SK-N-SH treated with all-trans-retinoic acid at 6 μM for 48 hours (cell line): ENCODE results near the gene CDKN2B.

ENCODE experiments used
- ATAC-seq: fragments of 200-7000 bp; cut with Tn5 transposase; 3 replicates; pipeline ENCODE4 v1.9.1; 2020; ENCODE audit warnings: mild to moderate bottlenecking, moderate library complexity
- BACH2 ChIP-seq: fragments of 250-450 bp; sonication (Bioruptor Pico); IDR thresholded peaks from 2 replicates; pipeline ENCODE4 v1.9.0; 2021; ENCODE audit warnings: mild to moderate bottlenecking, borderline replicate concordance
- CREB5 ChIP-seq: fragments of 250-450 bp; sonication (Bioruptor Pico); IDR thresholded peaks from 2 replicates; pipeline ENCODE4 v1.5.1; 2020; ENCODE audit warnings: low read depth, mild to moderate bottlenecking, moderate library complexity
- CSRNP3 ChIP-seq: fragments of 250-450 bp; sonication (Bioruptor Pico); IDR thresholded peaks from 2 replicates; pipeline ENCODE4 v1.5.1; 2021; ENCODE audit warnings: mild to moderate bottlenecking, moderate library complexity
- ESRRG ChIP-seq: fragments of 250-450 bp; sonication (Bioruptor Pico); IDR thresholded peaks from 2 replicates; pipeline ENCODE4 v1.6.1; 2021; ENCODE audit warnings: mild to moderate bottlenecking
- ISL1 ChIP-seq: fragments of 250-450 bp; sonication (Bioruptor Pico); IDR thresholded peaks from 2 replicates; pipeline ENCODE4 v2.1.2; 2022; ENCODE audit warnings: mild to moderate bottlenecking, moderate library complexity
- OSR1 ChIP-seq: fragments of 250-450 bp; sonication (Bioruptor Pico); IDR thresholded peaks from 2 replicates; pipeline ENCODE4 v1.8.0; 2022; ENCODE audit warnings: moderate library complexity, mild to moderate bottlenecking, inconsistent platforms
- PATZ1 ChIP-seq: fragments of 250-450 bp; sonication (Bioruptor Pico); IDR thresholded peaks from 2 replicates; pipeline ENCODE4 v1.8.0; 2020; ENCODE audit warnings: mild to moderate bottlenecking, moderate library complexity, borderline replicate concordance
- POU6F1 ChIP-seq: fragments of 250-450 bp; sonication (Bioruptor Pico); IDR thresholded peaks from 2 replicates; pipeline ENCODE4 v1.8.0; 2021; ENCODE audit warnings: low read depth, mild to moderate bottlenecking, moderate library complexity, borderline replicate concordance
- SNAI2 ChIP-seq: fragments of 250-450 bp; sonication (Bioruptor Pico); IDR thresholded peaks from 2 replicates; pipeline ENCODE4 v1.5.0; 2020; ENCODE audit warnings: mild to moderate bottlenecking, moderate library complexity
- TCF4 ChIP-seq: fragments of 250-450 bp; sonication (Bioruptor Pico); IDR thresholded peaks from 2 replicates; pipeline ENCODE4 v1.8.0; 2021; ENCODE audit warnings: mild to moderate bottlenecking, moderate library complexity, borderline replicate concordance
- TOX ChIP-seq: fragments of 250-450 bp; sonication (Bioruptor Pico); IDR thresholded peaks from 2 replicates; pipeline ENCODE4 v1.8.0; 2021; ENCODE audit warnings: mild to moderate bottlenecking, moderate library complexity, borderline replicate concordance
- TSHZ2 ChIP-seq: fragments of 250-450 bp; sonication (Bioruptor Pico); IDR thresholded peaks from 2 replicates; pipeline ENCODE4 v1.5.0; 2020; ENCODE audit warnings: mild to moderate bottlenecking, moderate library complexity
- ZFP30 ChIP-seq: fragments of 450-650 bp; formaldehyde crosslinking; IDR thresholded peaks from 2 replicates; pipeline ENCODE4 v1.5.0; 2022; ENCODE audit warnings: mild to moderate bottlenecking, moderate library complexity
- ZNF565 ChIP-seq: fragments of 450-650 bp; formaldehyde crosslinking; conservative IDR thresholded peaks from 2 replicates; pipeline ENCODE4 v1.5.0; 2020; ENCODE audit warnings: low read depth, mild to moderate bottlenecking, moderate library complexity
- ZNF8 ChIP-seq: fragments of 450-650 bp; formaldehyde crosslinking; IDR thresholded peaks from 2 replicates; pipeline ENCODE4 v1.5.0; 2020; ENCODE audit warnings: mild to moderate bottlenecking, moderate library complexity

CDKN2B gene

GRCh38 chr9:22029231-22029630 lies 20.1 kb upstream of the CDKN2B start:
- TF ChIP-seq TCF4 (no peak), ESRRG (CRISPR knock-in tag) (no peak), CSRNP3 (CRISPR knock-in tag) (no peak), CREB5 (CRISPR knock-in tag) (no peak), BACH2 (no peak)
- TF ChIP-seq, all 23 proteins: peak for 0
- no peak for ATAC-seq

- TF ChIP-seq POU6F1 (CRISPR knock-in tag): no peak
- TF ChIP-seq PATZ1 (CRISPR knock-in tag): no peak
- TF ChIP-seq, all 23 proteins: peak for 0
- no peak for ATAC-seq
Measured at GRCh38 chr9:22028394-22028793, 19.3 kb upstream of the CDKN2B start.

GRCh38 chr9:22026696-22027095 lies 17.6 kb upstream of the CDKN2B start:
- ATAC-seq: no peak
- TF ChIP-seq TCF4 (no peak), TOX (CRISPR knock-in tag) (no peak), ZNF8 (no peak), ZNF565 (CRISPR knock-in tag) (no peak), ZFP30 (no peak), POU6F1 (CRISPR knock-in tag) (no peak), BACH2 (no peak), PATZ1 (CRISPR knock-in tag) (no peak), OSR1 (CRISPR knock-in tag) (no peak), TSHZ2 (CRISPR knock-in tag) (no peak), ISL1 (CRISPR knock-in tag) (no peak), SNAI2 (CRISPR knock-in tag) (no peak)
